Astrocyte of the cerebellum (primary cell): ENCODE measurements around the gene PDE4D.

Experiments
- DNase-seq: peaks from one replicate; pipeline ENCODE4 v3.0.0-alpha.2; 2011; ENCODE audit warnings: low read depth
- H3K4me3 ChIP-seq: 2 replicates; pipeline ENCODE4 v1.5.1; 2011; ENCODE audit warnings: mild to moderate bottlenecking, low read depth, low read length, moderate library complexity
- CTCF ChIP-seq: IDR thresholded peaks from 2 replicates; pipeline ENCODE4 v1.5.1; 2012; ENCODE audit warnings: low read length, low read depth, moderate library complexity, mild to moderate bottlenecking; ENCODE audit errors: missing control alignments
- in situ Hi-C: cut with HindIII; loops from 2 replicates; pipeline ENCODE4 v1.10.0; 2017; ENCODE audit warnings: low sequenced_read_pairs

PDE4D gene

GRCh38 chr5:59624898-59625297 lies 268.6 kb downstream of the PDE4D start:
- in situ Hi-C loops = loop anchor here (25.0 kb wide), 1 partner anchor 113 kb away; no protein-coding TSS in a partner anchor
- no peak overlapping the region for H3K4me3 ChIP-seq
- TF ChIP-seq CTCF = no peak
- DNase-seq = no peak

GRCh38 chr5:59622848-59623247 lies 270.7 kb downstream of the PDE4D start:
- TF ChIP-seq CTCF = no peak
- DNase-seq = no peak
- in situ Hi-C loops = no loop called here
- no peak overlapping the region for H3K4me3 ChIP-seq

GRCh38 chr5:59621477-59621876 lies 272.0 kb downstream of the PDE4D start:
- TF ChIP-seq CTCF = no peak
- no peak overlapping the region for H3K4me3 ChIP-seq
- no peak for DNase-seq
- in situ Hi-C loops = no loop called here

GRCh38 chr5:59620535-59621212 lies 272.9 kb downstream of the PDE4D start:
- DNase-seq = peak; percentile 62
- no peak for TF ChIP-seq CTCF
- in situ Hi-C loops = no loop called here
- no peak overlapping the region for H3K4me3 ChIP-seq

GRCh38 chr5:59618644-59619043 lies 274.9 kb downstream of the PDE4D start:
- in situ Hi-C loops = no loop called here
- H3K4me3 ChIP-seq = no peak overlapping the region
- no peak for DNase-seq
- no peak for TF ChIP-seq CTCF

GRCh38 chr5:59617186-59617771 lies 276.2 kb downstream of the PDE4D start:
- no peak for DNase-seq
- TF ChIP-seq CTCF = no peak
- H3K4me3 ChIP-seq = no peak overlapping the region
- in situ Hi-C loops = no loop called here
